ENCODE results near the gene MMP2.
A peak's percentile ranks its signal among the peaks of the same experiment; 100 is the strongest.

MMP2 gene

DNA sequence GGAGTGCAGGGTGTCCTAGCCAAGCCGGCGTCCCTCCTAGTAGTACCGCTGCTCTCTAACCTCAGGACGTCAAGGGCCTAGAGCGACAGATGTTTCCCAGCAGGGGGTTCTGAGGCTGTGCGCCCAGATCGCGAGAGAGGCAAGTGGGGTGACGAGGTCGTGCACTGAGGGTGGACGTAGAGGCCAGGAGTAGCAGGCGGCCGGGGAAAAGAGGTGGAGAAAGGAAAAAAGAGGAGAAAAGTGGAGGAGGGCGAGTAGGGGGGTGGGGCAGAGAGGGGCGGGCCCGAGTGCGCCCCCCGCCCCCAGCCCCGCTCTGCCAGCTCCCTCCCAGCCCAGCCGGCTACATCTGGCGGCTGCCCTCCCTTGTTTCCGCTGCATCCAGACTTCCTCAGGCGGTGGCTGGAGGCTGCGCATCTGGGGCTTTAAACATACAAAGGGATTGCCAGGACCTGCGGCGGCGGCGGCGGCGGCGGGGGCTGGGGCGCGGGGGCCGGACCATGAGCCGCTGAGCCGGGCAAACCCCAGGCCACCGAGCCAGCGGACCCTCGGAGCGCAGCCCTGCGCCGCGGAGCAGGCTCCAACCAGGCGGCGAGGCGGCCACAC is at the start of gene MMP2:
Gene MMP2 (plus strand): TSS at position 372 of the 603 bp plus-strand sequence. CDS start 282 bp downstream, outside the sequence.
- no peak for DNase-seq (ENCODE audit: extremely low read depth in 1 of 2, low read depth in 1 of 2)

DNA sequence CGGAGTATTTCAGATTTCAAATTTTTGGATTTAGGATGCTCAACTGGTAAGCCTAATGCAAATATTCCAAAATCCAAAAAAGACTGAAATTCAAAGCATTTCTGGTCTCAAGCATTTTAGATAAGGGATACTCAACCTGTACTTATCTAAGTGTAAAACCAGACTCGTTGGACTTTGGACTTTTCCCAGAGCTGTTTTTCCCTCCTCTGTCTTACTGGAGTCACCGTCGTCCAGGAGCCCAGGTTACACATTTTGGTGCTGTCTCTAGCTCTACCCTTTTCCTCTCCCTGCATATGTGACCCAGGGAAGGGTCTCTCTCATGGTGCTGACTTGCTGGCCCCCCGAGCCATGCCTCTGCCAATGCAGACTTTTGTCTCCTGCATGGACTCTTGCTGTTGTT is 46.0 kb upstream of the MMP2 start:
- DNase-seq (ENCODE audit: extremely low read depth in 1 of 2, low read depth in 1 of 2): no peak

- no peak for DNase-seq (ENCODE audit: extremely low read depth in 1 of 2, low read depth in 1 of 2)
Observed at GRCh38 chr16:55433535-55433934, 45.5 kb upstream of the MMP2 start.

GRCh38 chr16:55434000-55434399 is 45.0 kb upstream of the MMP2 start:
- DNase-seq (ENCODE audit: extremely low read depth in 1 of 2, low read depth in 1 of 2): no peak

DNA sequence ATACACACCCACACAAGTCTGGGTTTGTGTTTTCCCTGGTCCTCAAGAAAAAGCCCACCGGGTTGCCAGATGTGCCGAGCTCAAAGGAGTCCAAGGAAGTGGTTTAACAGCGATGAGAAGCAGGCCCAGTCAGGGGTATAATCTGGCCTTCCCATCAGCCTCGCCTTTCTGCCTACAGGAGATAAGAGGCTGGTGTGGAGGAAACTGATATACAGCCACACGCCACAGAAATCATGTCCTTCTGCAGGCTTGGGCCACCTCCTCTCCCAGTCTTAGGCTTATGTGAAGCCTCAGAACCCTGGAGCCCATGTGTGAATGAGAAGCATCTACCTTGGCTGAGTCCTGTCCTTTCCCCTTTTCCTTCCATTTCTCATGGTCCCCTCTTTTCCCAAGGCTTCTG is 43.6 kb upstream of the MMP2 start:
- no peak for DNase-seq (ENCODE audit: extremely low read depth in 1 of 2, low read depth in 1 of 2)

GRCh38 chr16:55436587-55436986 is 42.4 kb upstream of the MMP2 start:
- DNase-seq (ENCODE audit: extremely low read depth in 1 of 2, low read depth in 1 of 2): no peak

GRCh38 chr16:55437625-55438024 is 41.4 kb upstream of the MMP2 start:
- no peak for DNase-seq (ENCODE audit: extremely low read depth in 1 of 2, low read depth in 1 of 2)

GRCh38 chr16:55438281-55438680 is 40.7 kb upstream of the MMP2 start:
- DNase-seq (ENCODE audit: extremely low read depth in 1 of 2, low read depth in 1 of 2): no peak

GRCh38 chr16:55439101-55439690 is 39.8 kb upstream of the MMP2 start:
- no peak for DNase-seq (ENCODE audit: extremely low read depth in 1 of 2, low read depth in 1 of 2)

- no peak for DNase-seq (ENCODE audit: extremely low read depth in 1 of 2, low read depth in 1 of 2)
Observed at GRCh38 chr16:55443434-55444346, 35.3 kb upstream of the MMP2 start.

- DNase-seq (ENCODE audit: extremely low read depth in 1 of 2, low read depth in 1 of 2): no peak
Observed at GRCh38 chr16:55444754-55445485, 34.1 kb upstream of the MMP2 start.

GRCh38 chr16:55447231-55447630 is 31.8 kb upstream of the MMP2 start:
- DNase-seq (ENCODE audit: extremely low read depth in 1 of 2, low read depth in 1 of 2): no peak

DNA sequence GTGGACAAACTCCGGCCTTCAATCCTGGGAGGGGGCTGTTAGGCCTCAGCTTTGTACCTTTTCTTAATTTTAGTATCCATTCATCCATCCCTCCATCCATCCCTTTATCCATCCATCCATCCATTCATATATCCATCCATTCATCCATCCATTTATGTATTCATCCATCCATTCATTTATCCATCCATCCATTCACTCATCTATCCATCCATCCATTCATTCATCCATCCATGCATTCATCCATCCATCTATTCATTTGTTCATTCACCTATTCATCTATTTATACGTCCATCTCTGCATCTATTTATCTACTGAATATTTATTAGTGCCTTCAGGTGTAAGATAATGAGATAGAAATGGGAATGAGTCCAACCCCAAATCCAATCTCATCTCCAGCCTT is 26.0 kb upstream of the MMP2 start:
- DNase-seq (ENCODE audit: extremely low read depth in 1 of 2, low read depth in 1 of 2): no peak

DNA sequence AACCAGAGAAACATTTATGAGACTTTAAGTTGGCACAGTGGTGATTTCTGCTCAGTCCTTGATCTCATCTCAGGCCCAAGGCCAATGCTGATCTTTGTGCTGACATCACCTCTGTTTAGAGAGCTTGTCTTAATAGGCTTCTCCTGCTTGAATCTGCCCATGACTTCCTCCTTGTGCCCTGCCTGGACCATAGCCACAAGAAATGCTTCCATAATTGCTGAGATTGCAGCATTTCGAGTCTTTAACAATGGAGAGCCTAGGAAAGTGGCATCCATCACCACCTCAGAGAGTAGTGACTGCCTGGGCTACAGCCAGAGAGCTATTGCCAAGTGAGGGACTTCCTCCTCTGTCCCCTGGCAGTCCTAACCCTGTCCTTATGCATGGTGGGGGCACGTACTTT is 25.1 kb upstream of the MMP2 start:
- no peak for DNase-seq (ENCODE audit: extremely low read depth in 1 of 2, low read depth in 1 of 2)

DNA sequence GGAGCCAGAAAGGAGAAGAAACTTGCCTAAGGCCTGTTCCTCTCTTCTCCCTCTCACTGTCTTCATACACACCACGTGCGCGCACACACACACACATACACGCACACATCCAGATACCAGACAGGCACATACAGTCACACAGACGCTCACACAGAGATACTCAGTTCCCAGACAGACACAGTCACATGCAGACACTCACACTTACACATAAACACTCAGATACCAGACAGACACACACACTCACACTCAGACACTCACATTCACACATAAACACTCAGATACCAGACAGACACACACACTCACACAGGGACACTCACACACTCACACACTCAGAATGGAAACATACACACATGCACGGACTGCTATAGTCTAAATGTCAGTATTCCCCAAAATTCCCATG is 24.1 kb upstream of the MMP2 start:
- no peak for DNase-seq (ENCODE audit: extremely low read depth in 1 of 2, low read depth in 1 of 2)

GRCh38 chr16:55462241-55462640 is 16.8 kb upstream of the MMP2 start:
- DNase-seq (ENCODE audit: extremely low read depth in 1 of 2, low read depth in 1 of 2): no peak

GRCh38 chr16:55464375-55464774 is 14.6 kb upstream of the MMP2 start:
- DNase-seq (ENCODE audit: extremely low read depth in 1 of 2, low read depth in 1 of 2): no peak

DNA sequence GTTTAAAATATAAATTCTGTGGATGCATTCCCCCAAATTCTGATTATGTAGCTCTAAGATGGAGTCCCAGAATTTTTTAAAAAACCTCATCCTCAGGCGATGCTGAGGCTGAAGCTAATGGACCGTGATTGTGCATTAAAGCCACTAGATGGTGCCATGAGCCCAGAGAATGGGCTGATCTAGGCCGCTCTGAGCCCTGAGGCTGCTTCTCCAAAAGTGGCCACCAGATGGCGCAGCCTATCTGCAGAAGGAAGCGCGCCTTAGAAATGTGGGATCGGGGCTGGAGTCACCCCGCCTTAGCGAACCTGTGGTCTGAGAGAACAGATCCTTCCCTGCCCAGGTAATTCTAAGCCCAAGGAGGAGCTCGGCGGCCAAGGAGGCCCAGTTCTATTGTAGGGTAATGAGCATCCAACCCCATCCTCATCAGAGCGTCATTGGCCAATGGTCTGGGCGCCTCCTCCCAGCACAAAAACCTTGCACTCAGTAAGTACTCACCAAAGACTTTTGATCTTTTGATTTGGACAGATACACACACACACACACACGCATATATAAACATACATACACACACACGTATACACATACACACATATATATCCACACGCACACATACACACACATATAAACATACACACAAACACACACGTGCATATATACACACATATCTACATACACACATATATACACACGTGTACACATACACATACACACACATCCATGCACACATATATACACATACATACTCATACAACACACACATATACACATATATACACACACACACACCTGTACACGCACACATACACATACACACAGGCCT is 13.7 kb upstream of the MMP2 start:
- peak; percentile 47 to 74 for DNase-seq (ENCODE audit: extremely low read depth in 1 of 2, low read depth in 1 of 2)

DNA sequence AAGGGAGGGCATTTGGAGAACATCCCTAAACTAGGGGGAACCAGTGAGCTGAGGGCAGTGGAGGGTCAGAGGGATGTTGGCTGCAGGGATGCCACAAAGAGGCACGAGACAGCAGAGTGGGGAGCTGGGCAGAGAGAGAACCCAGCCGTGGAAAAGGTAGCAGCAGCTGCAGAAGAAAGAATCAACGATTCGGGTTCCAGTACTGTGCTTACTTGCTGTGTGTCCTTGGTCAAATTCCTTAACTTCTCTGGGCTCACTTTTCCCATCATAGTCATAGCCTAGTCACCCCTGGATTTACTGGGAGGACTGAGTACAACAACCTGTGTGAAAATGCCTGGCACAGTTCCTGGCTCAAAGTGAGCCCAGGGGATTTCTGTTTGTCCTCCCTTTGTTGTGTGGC is 12.8 kb upstream of the MMP2 start:
- no peak for DNase-seq (ENCODE audit: extremely low read depth in 1 of 2, low read depth in 1 of 2)

GRCh38 chr16:55467898-55468297 is 11.1 kb upstream of the MMP2 start:
- no peak for DNase-seq (ENCODE audit: extremely low read depth in 1 of 2, low read depth in 1 of 2)
